PFSK-1 (cell line): ENCODE results near the gene OR4D1.

ENCODE experiments used
- POLR2AphosphoS5 ChIP-seq: IDR thresholded peaks from 2 replicates; pipeline ENCODE4 v1.6.1; 2012; ENCODE audit warnings: low read depth, mild to moderate bottlenecking, control low read depth, low read length, moderate library complexity
- TAF1 ChIP-seq: IDR thresholded peaks from 2 replicates; pipeline ENCODE4 v1.6.1; 2012; ENCODE audit warnings: low read length, control low read depth, borderline replicate concordance; ENCODE audit not compliant: insufficient read depth

- TF ChIP-seq POLR2AphosphoS5 (no peak), TAF1 (no peak)
Observed at GRCh38 chr17:58112970-58113631, 35.1 kb upstream of the OR4D1 start.
